Activated naive CD8-positive, alpha-beta T cell treated with anti-CD3 and anti-CD28 coated beads, Interleukin-2, amount 10 ng/mL, durations not matched to agents 7 days and 5 days (primary cell): ENCODE results near the gene PABPN1. TPM values are rescaled to one million over a fixed set of nuclear protein-coding genes. Genes with fewer than 3 reads are reported as not detected.

Source experiments
- total RNA-seq, 2 experiments: library from RNA; stranded (reverse); gene quantifications; one replicate each; pipeline ENCODE4 v1.2.3, GENCODE V29; 2021

Gene PABPN1
- total RNA-seq, 2 experiments from 2014 or later, result 207 to 208 TPM

Other genes starting within 250 kb of the PABPN1 start
- gene ACIN1, start 226.3 kb upstream of the PABPN1 start, total RNA-seq, result 100 to 1,000 TPM; 212 to 214 TPM
- gene C14orf119, start 226.0 kb upstream of the PABPN1 start, total RNA-seq, result 10 to 100 TPM; 46.6 to 47.4 TPM
- gene CIROP, start 216.5 kb upstream of the PABPN1 start, total RNA-seq, result not detected
- 1 to 10 TPM; 1.8 to 2.1 TPM for gene CEBPE, start 202.2 kb upstream of the PABPN1 start, total RNA-seq
- 1 to 10 TPM; 1.8 to 3.1 TPM for gene SLC7A8, start 137.8 kb upstream of the PABPN1 start, total RNA-seq
- not detected for gene RNF212B, start 83.5 kb upstream of the PABPN1 start, total RNA-seq
- 10 to 100 TPM; 11.8 to 12.8 TPM for gene HOMEZ, start 35.3 kb upstream of the PABPN1 start, total RNA-seq
- gene PPP1R3E, start 18.6 kb upstream of the PABPN1 start, total RNA-seq, result 10 to 100 TPM; 50.8 to 51.7 TPM
- gene BCL2L2, start 14.6 kb upstream of the PABPN1 start, total RNA-seq, result 1 to 10 TPM; 3.7 to 5.7 TPM
- gene SLC22A17, start 31.4 kb downstream of the PABPN1 start, total RNA-seq, result 1 to 10 TPM; 3.4 to 4.8 TPM
- gene EFS, start 43.7 kb downstream of the PABPN1 start, total RNA-seq, result not detected
- gene IL25, start 51.4 kb downstream of the PABPN1 start, total RNA-seq, result under 1 TPM in 1 of 2 experiments, not detected in 1; 0.39 TPM
- gene CMTM5, start 55.6 kb downstream of the PABPN1 start, total RNA-seq, result not detected
- gene MYH6, start 86.8 kb downstream of the PABPN1 start, total RNA-seq, result not detected
- gene MYH7, start 114.2 kb downstream of the PABPN1 start, total RNA-seq, result not detected
- gene NGDN, start 148.2 kb downstream of the PABPN1 start, total RNA-seq, result 10 to 100 TPM; 48.0 to 50.8 TPM
- 1 to 10 TPM in 1 of 2 experiments, under 1 TPM in 1; 0.75 to 1.4 TPM for gene ZFHX2, start 230.3 kb downstream of the PABPN1 start, total RNA-seq
- 10 to 100 TPM; 14.2 to 19.2 TPM for gene THTPA, start 234.8 kb downstream of the PABPN1 start, total RNA-seq
- gene AP1G2, start 246.3 kb downstream of the PABPN1 start, total RNA-seq, result 100 to 1,000 TPM; 335 to 389 TPM